HepG2 (cell line): Measurements from ENCODE around the gene IRX2. TPM values are rescaled to one million over a fixed set of nuclear protein-coding genes. Genes with fewer than 3 reads are reported as not detected.
A peak's percentile ranks its signal among the peaks of the same experiment; 100 is the strongest.

Experiments
- ATAC-seq: fragments of 200-7000 bp; cut with Tn5 transposase; 3 replicates; pipeline ENCODE4 v1.9.1; 2020; ENCODE audit warnings: mild to moderate bottlenecking, moderate library complexity
- BruUV-seq: library from RNA; stranded (reverse); fragments of 400-500 nt; replicated peaks from 2 replicates; lab custom pipeline; 2021; lab: Mats Ljungman, UMichigan
- CTCF ChIA-PET: fragments of 300-600 bp; formaldehyde crosslinking; extraction: SDS; loops from one replicate; lab custom pipeline; 2021; ENCODE audit warnings: low total read pairs, inconsistent platforms, low intra/inter-chr PET ratio; lab: Yijun Ruan, JAX
- POLR2A ChIA-PET: fragments of 350-600 bp; sonication (Branson Sonifier 250); formaldehyde crosslinking; loops from one replicate; lab custom pipeline; 2020; ENCODE audit warnings: antibody characterized with exemption, inconsistent platforms; lab: Yijun Ruan, JAX
- DNase-seq: peaks from one replicate; pipeline ENCODE4 v3.0.0-alpha.2; 2015; ENCODE audit warnings: low spot score
- FAIRE-seq: peaks from 3 replicates; lab custom pipeline; 2011; peaks lifted over from hg19 to GRCh38; lab: Jason Lieb, UNC
- H2AFZ ChIP-seq: one replicate; pipeline ENCODE4 v1.6.1; 2011; ENCODE audit warnings: low read length, inconsistent platforms
- H3K27ac ChIP-seq: fragments of 300-600 bp; 3 replicates; pipeline ENCODE4 v1.8.0; 2011; ENCODE audit warnings: mixed run types, mild to moderate bottlenecking, mixed read lengths, low read length, inconsistent platforms; ENCODE audit not compliant: insufficient read depth; ENCODE audit errors: extremely low read length
- H3K27me3 ChIP-seq, 2 experiments: fragments of 200-600 bp in 1 of 2; 2 replicates in 1 of 2; 3 replicates in 1 of 2; pipeline versions ENCODE4 v1.6.0 to v1.8.0; 2011; ENCODE audit warnings: low read length in 2 of 2, mild to moderate bottlenecking in 2 of 2, moderate library complexity in 2 of 2, inconsistent platforms in 1 of 2; ENCODE audit not compliant: insufficient read depth in 2 of 2, control insufficient read depth in 1 of 2
- H3K36me3 ChIP-seq, 2 experiments: fragments of 200-600 bp in 1 of 2; replicated peaks in 1 of 2; 2 replicates in 1 of 2; 3 replicates in 1 of 2; pipeline versions ENCODE4 v1.5.1 to v1.8.0; 2011; ENCODE audit warnings: low read length in 2 of 2, inconsistent platforms in 1 of 2; ENCODE audit not compliant: insufficient read depth in 2 of 2, control insufficient read depth in 1 of 2
- H3K4me1 ChIP-seq: 2 replicates; pipeline ENCODE4 v1.5.1; 2012; ENCODE audit warnings: low read length, inconsistent platforms; ENCODE audit not compliant: insufficient read depth
- H3K4me2 ChIP-seq: 2 replicates; pipeline ENCODE4 v1.6.0; 2011; ENCODE audit warnings: low read depth, low read length, inconsistent platforms
- H3K4me3 ChIP-seq, 3 experiments: fragments of 200-600 bp in 1 of 3; sonication (generic), shearing (Covaris generic) in 1 of 3; replicated peaks in 1 of 3; 2 replicates each; pipeline ENCODE4 v1.5.1; 2011 to 2016; ENCODE audit warnings: low read length in 3 of 3, inconsistent platforms in 2 of 3, low read depth in 2 of 3, mild to moderate bottlenecking in 2 of 3, control low read depth in 1 of 3, mixed read lengths in 1 of 3; ENCODE audit not compliant: insufficient read depth in 1 of 3
- H3K79me2 ChIP-seq: one replicate; pipeline ENCODE4 v1.6.1; 2011; ENCODE audit warnings: low read length, inconsistent platforms; ENCODE audit not compliant: insufficient read depth
- H3K9ac ChIP-seq: 2 replicates; pipeline ENCODE4 v1.6.0; 2011; ENCODE audit warnings: mild to moderate bottlenecking, low read depth, low read length, inconsistent platforms; ENCODE audit not compliant: insufficient read depth
- H3K9me3 ChIP-seq: 2 replicates; pipeline ENCODE4 v1.5.1; 2012; ENCODE audit warnings: mild to moderate bottlenecking, low read length
- H4K20me1 ChIP-seq: 2 replicates; pipeline ENCODE4 v1.6.0; 2011; ENCODE audit warnings: inconsistent platforms, mild to moderate bottlenecking, low read length, moderate library complexity; ENCODE audit not compliant: insufficient read depth
- HOXA5 ChIP-seq: sonication (generic); formaldehyde crosslinking; IDR thresholded peaks from 2 replicates; pipeline ENCODE4 v1.4.0; 2020; ENCODE audit warnings: missing genetic modification reagents
- MAZ ChIP-seq, 2 experiments: sonication (generic) in 1 of 2; formaldehyde crosslinking in 1 of 2; IDR thresholded peaks; 2 replicates each; pipeline versions ENCODE4 v1.5.0 to v1.6.1; 2012 to 2020; ENCODE audit warnings: low read depth in 2 of 2, mild to moderate bottlenecking in 2 of 2, borderline replicate concordance in 1 of 2, improper control_type of control experiment in 1 of 2, low read length in 1 of 2, missing genetic modification reagents in 1 of 2, moderate library complexity in 1 of 2
- PHF8 ChIP-seq: sonication (generic); formaldehyde crosslinking; IDR thresholded peaks from 2 replicates; pipeline ENCODE4 v1.5.0; 2020; ENCODE audit warnings: missing genetic modification reagents
- ZBTB21 ChIP-seq: sonication (generic); formaldehyde crosslinking; IDR thresholded peaks from 2 replicates; pipeline ENCODE4 v1.4.0; 2020; ENCODE audit warnings: missing genetic modification reagents
- ZBTB33 ChIP-seq: sonication (generic); formaldehyde crosslinking; IDR thresholded peaks from 2 replicates; pipeline ENCODE4 v1.4.0; 2020; ENCODE audit warnings: missing genetic modification reagents
- ZNF782 ChIP-seq: sonication (generic); formaldehyde crosslinking; IDR thresholded peaks from 2 replicates; pipeline ENCODE4 v1.4.0; 2020; ENCODE audit warnings: missing genetic modification reagents, mild to moderate bottlenecking, borderline replicate concordance
- WGBS: methylation state at CpG from one replicate; pipeline ENCODE4 v1.1.6; 2017; ENCODE audit warnings: low lambda C conversion rate; 5-methylcytosine and 5-hydroxymethylcytosine counted together
- in situ Hi-C: cut with HindIII; loops from 2 replicates; pipeline ENCODE4 v1.10.0; 2017; ENCODE audit warnings: low pct_unique_long_range_greater_than_20kb; ENCODE audit not compliant: extremely low pct_ligation_motif_present
- intact Hi-C: fragments of 100-400 bp; cut with micrococcal nuclease; formaldehyde crosslinking; loops from one replicate; pipeline ENCODE4 v1.10.0; 2022; ENCODE audit not compliant: unreplicated experiment
- polyA plus RNA-seq, 8 experiments: library from polyadenylated mRNA; depleted of rRNA in 3 of 8; stranded (reverse) in 7 of 8; unstranded in 1 of 8; fragments of >200 nt; fragmentation: Illumina TruSeq in 4 of 8; extraction: Trizol in 4 of 8; gene quantifications; 2 replicates each; pipeline versions ENCODE4 v1.2.1 to v1.2.3, GENCODE V29; 2011 to 2016; ENCODE audit warnings: low read depth in 4 of 8, missing spikeins in 1 of 8, mixed read lengths in 1 of 8; ENCODE audit not compliant: insufficient read depth in 1 of 8
- total RNA-seq, 5 experiments: library from RNA; depleted of rRNA; stranded (reverse); fragments of >200 nt; fragmentation: Illumina TruSeq; extraction: Trizol; gene quantifications; 2 replicates each; pipeline ENCODE4 v1.2.3, GENCODE V29; 2016; ENCODE audit warnings: low read depth in 1 of 5
- TF ChIP-seq, protein P1 (sequence below): sonication (generic); formaldehyde crosslinking; IDR thresholded peaks from 2 replicates; pipeline ENCODE4 v1.5.0; 2020; ENCODE audit warnings: mild to moderate bottlenecking, missing genetic modification reagents, borderline replicate concordance

IRX2 gene
- total and polyA plus RNA-seq, 2 of the 13 experiments (the other 11 are each of a cell fraction or from before 2014, with no cell fraction given): not detected

DNA sequence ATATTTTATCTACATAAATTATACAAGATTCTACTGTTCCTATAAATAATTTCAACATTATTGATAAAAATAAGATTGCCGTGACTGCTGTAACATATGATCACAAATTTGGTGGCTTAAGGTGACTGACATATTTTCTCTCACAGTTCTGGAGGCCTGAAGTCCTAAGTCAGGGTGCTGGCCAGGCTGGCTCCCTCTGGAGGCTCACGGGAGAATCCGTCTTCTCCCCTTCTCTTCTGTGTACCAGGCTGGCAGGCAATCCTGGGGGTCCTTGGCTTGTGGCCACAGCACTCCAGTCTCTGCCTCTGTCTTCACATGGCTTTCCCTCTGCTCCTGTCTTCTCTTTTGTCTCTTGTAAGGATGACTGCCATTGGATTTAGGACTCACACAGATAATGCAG lies 31.7 kb upstream of the IRX2 start:
- 11% methylated on average over 3 of the region's 3 CpGs for WGBS
- no peaks in the 10 kb centered on the region for H3K4me1 ChIP-seq
- no peaks in the 10 kb centered on the region for H4K20me1 ChIP-seq
- TF ChIP-seq ZBTB21 (CRISPR knock-in tag) (no peak), PHF8 (CRISPR knock-in tag) (no peak)
- TF ChIP-seq, protein P1, sequence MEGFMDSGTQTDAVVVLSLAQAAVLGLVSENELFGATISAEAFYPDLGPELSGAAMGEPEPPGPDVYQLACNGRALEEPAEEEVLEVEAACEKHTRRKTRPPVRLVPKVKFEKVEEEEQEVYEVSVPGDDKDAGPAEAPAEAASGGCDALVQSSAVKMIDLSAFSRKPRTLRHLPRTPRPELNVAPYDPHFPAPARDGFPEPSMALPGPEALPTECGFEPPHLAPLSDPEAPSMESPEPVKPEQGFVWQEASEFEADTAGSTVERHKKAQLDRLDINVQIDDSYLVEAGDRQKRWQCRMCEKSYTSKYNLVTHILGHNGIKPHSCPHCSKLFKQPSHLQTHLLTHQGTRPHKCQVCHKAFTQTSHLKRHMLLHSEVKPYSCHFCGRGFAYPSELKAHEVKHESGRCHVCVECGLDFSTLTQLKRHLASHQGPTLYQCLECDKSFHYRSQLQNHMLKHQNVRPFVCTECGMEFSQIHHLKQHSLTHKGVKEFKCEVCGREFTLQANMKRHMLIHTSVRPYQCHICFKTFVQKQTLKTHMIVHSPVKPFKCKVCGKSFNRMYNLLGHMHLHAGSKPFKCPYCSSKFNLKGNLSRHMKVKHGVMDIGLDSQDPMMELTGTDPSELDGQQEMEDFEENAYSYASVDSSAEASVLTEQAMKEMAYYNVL: no peak
- no peak for DNase-seq
- CTCF ChIA-PET: no interaction called here
- FAIRE-seq: no peak
- H3K27ac ChIP-seq: no peak overlapping the region
- no peaks in the 10 kb centered on the region; a peak in 1 of 5 replicates for H3K27me3 ChIP-seq
- no peaks in the 10 kb centered on the region for H3K36me3 ChIP-seq
- no TSS peak for BruUV-seq
- ATAC-seq: peak; percentile 43; the same call in 1 of the 3 replicates
- no peak overlapping the region for H3K9ac ChIP-seq
- no peak overlapping the region for H3K4me3 ChIP-seq
- in situ Hi-C loops (no loop called here), intact Hi-C loops (loop anchor here (5.0 kb wide), 1 partner anchor 576 kb away; no protein-coding TSS in a partner anchor)
- H3K4me2 ChIP-seq: no peak overlapping the region
- no peak overlapping the region for H2AFZ ChIP-seq
- 0 out of 2 replicates have a peak, but pooled peaks cover 4% of the 10 kb centered on the region for H3K9me3 ChIP-seq
- no peaks in the 10 kb centered on the region for H3K79me2 ChIP-seq
- POLR2A ChIA-PET: no interaction called here

DNA sequence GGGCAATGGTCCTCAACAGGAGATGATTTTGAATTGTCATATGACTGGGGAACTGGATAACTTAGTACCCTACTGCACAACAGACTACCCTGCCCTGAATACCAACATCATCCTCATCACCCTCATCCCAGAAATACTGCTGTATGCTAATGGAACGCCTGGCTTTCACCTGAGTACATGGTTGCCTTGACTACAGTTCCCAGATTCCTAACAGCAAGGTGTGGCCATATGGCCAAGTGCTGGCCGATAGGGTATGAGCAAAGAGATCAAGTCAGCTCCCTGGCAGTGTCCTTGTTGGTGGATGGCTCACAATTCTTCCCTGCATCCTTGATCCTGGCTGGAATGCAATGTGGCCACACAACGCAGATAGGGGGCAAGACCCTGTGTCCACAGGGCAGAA lies 31.2 kb upstream of the IRX2 start:
- Histone ChIP-seq H4K20me1 (no peaks in the 10 kb centered on the region), H2AFZ (no peak overlapping the region), H3K27me3 (peaks cover 0 to 5% of the 10 kb centered on the region in 2 experiments; a peak in 1 of 5 replicates), H3K27ac (no peak overlapping the region), H3K36me3 (no peaks in the 10 kb centered on the region), H3K79me2 (no peaks in the 10 kb centered on the region), H3K4me2 (no peak overlapping the region), H3K4me1 (no peaks in the 10 kb centered on the region), H3K4me3 (no peak overlapping the region), H3K9ac (no peak overlapping the region), H3K9me3 (0 out of 2 replicates have a peak, but pooled peaks cover 4% of the 10 kb centered on the region)
- in situ Hi-C loops (no loop called here), intact Hi-C loops (loop anchor here (5.0 kb wide), 1 partner anchor 575 kb away; no protein-coding TSS in a partner anchor)
- TF ChIP-seq ZBTB33 (CRISPR knock-in tag): no peak
- no peak for TF ChIP-seq HOXA5 (CRISPR knock-in tag)
- TF ChIP-seq ZNF782 (CRISPR knock-in tag): no peak
- TF ChIP-seq, protein P1: no peak
- no peak for TF ChIP-seq ZBTB21 (CRISPR knock-in tag)
- TF ChIP-seq MAZ (IDR thresholded peaks at IDR 0.05; ENCODE audit: borderline replicate concordance, low read depth, low read length): no peak
- no peak for TF ChIP-seq MAZ (CRISPR knock-in tag; IDR thresholded peaks at IDR 0.05; ENCODE audit: low read depth)
- WGBS: 0% methylated on average over 1 of the region's 3 CpGs
- ChIA-PET POLR2A (no interaction called here), CTCF (no interaction called here)
- no peak for ATAC-seq
- DNase-seq: no peak
- BruUV-seq: no TSS peak
- no peak for FAIRE-seq
